ENCODE measurements around the gene ARPP19.
"Not testable (repeated sequence)": the region's sequence is repeated elsewhere in the genome, so short reads cannot be mapped to it uniquely, and the experiment has no call there.

The ARPP19 gene

GRCh38 chr15:52546031-52546751 lies 22.6 kb downstream of the ARPP19 start:
- DNase-seq, result no peak

DNA sequence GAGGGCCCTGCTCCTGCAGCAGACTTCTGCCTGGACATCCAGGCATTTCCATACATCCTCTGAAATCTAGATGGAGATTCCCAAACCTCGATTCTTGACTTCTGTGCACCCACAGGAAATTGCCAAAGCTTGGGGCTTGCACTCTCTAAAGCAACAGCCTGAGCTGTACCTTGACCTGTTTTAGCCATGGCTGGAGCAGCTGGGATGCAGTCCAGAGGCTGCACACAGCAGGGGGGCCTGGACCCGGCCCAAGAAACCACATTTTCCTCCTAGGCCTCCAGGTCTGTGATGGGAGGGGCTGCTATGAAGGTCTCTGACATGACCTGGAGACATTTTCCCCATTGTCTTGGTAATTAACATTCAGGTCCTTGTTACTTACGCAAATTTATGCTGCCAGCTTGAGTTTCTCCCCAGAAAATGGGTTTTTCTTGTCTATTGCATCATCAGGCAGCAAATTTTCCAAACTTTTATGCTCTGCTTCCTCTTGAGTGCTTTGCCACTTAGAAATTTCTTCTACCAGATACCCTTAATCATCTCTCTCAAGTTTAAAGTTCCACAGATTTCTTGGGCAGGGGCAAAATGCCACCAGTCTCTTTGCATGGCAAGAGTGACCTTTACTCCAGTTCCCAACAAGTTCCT lies 28.3 kb downstream of the ARPP19 start:
- no peak for DNase-seq

DNA sequence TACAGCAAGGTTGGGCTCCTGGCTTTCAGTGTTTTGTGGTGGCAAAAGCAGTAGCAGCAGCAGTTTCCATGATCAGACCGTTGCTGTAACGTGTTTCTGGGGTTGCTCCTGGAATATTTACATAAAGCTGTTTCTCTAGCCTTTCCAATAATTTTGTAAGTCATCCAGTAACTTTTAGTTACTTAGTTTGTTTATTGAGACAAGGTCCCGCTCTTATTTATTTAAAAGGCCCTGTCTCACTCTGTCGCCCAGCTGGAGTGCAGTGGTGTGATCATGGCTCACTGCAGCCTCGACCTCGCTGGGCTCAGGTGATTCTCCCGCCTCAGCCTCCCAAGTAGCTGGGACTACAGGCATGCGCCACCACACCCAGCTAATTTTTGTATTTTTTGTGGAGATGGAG lies 31.4 kb downstream of the ARPP19 start:
- DNase-seq, result no peak

- DNase-seq, result no peak
Measured at GRCh38 chr15:52532427-52532826, 36.4 kb downstream of the ARPP19 start.

- no peak for DNase-seq
Measured at GRCh38 chr15:52529940-52530339, 38.9 kb downstream of the ARPP19 start.

GRCh38 chr15:52529341-52529924 lies 39.4 kb downstream of the ARPP19 start:
- peak; percentile 33 for DNase-seq

DNA sequence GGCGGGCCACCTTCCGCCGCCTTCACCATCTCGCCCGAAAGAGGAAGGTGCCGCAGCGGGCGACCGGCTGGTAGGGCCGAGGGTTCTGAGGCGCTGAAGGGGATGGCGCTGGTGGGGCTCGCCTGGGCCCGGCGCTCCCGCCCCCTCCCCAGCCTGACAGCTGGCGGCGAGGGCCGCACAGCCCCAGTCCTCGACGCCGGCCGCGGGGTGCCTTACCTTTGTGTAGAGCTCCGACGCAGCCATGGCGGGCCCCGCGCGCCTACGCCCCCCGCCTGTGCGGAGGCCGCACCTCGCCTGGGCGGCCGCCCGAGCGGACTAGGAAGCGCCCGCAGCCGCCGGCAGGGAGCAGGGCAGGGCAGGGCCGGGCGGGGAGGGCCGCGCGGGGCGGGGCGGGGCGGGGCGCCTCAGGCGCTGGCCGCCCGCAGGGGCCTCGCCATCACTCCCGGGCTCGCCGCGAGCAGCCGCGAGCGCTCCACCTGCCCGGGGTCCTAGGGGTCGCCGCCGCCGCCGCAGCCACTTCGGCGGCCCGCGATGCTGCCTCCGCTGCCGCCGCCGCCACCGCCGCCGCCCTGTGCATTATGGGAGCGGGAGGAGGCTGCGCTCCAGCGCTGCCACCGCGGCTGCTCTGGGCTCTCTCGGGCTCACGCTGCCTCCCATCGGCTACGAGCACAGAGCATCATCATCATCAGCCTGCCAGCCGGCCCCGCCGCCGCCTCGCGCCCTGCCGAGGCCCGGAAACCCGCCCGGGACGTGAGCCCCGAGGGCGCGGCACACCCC lies 40.1 kb downstream of the ARPP19 start, which contains the start of gene MYO5A:
MYO5A (minus strand) TSS at position 317 of the 777 bp plus-strand sequence; CDS start at position 243, 74 bp downstream.
- peak; percentile 83 for DNase-seq

GRCh38 chr15:52527911-52528563 lies 40.8 kb downstream of the ARPP19 start:
- peak; percentile 56 for DNase-seq

GRCh38 chr15:52527196-52527910 lies 41.5 kb downstream of the ARPP19 start:
- no peak for DNase-seq

DNA sequence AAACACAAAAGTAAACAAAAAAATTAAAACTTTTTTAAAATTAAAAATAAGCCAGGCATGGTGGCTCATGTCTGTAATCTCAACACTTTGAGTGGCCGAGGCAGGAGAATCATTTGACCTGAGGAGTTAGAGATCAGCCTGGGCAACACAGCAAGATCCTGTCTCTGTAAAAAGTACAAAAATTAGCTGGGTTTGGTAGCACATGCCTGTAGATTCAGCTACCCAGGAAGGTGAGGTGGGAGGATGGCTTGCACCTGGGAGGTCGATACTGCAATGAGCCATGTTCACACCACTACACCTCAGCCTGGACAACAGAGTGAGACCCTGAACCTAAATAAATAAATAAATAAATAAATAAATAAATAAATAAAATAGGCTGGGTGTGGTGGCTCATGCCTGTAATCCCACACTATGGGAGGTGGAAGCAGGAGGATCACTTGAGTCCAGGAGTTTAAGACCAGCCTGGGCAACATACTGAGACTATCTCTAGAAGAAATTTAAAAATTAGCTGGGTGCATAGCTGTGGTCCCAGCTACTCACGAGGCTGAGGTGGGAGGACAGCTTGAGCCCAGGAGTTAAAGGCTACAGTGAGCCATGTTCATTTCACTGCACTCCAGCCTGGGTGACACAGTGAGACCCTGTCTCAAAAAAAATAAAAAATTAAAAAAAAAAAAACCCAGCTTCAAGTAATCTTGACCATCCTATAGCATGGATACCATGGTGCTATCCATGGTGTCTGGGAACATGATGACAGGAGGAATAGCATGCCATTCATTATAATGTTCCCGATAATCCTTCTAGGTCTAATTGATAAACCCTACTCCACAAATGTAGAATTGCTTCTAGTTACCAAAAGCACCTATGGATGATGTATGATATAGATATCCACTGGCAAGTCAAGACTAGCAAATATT lies 44.4 kb downstream of the ARPP19 start:
- DNase-seq, result no peak

DNA sequence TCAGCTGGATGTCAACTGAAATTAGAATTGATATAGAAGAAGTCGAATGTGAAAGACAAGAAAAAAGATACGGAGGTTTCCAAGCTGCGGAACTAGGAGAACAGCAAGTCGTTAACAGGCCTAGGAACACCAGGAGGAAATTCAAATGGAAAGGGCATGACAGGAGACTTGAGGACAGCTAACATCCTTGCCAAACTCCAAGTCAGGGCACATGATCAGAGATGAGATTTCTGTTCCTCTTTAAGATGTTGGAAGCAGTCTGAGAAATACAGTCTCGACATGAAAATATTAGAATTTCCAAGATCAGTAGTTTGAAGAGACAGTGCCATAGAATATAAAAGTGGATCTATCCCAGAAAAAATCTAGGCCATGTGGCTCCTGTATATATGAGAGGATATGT lies 45.2 kb downstream of the ARPP19 start:
- DNase-seq, result no peak

DNA sequence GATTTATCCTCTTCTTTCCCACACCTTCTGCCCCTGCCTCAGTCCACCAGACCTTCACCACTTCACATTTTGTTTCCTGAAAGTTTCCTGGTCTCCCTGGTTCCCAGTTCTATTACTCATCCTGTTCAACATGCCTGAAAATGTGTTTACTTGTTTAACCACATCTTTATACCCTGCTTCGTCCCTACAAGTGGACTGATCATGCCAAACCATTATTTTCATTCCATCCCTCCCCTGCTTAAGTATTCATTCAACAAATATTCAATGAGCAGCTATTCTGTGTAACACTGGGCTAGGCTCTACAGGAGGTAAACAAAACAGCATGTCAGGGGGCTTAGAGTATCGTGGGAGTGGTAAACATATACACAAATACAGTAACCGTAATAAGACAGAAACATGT lies 45.6 kb downstream of the ARPP19 start:
- DNase-seq, result no peak

DNA sequence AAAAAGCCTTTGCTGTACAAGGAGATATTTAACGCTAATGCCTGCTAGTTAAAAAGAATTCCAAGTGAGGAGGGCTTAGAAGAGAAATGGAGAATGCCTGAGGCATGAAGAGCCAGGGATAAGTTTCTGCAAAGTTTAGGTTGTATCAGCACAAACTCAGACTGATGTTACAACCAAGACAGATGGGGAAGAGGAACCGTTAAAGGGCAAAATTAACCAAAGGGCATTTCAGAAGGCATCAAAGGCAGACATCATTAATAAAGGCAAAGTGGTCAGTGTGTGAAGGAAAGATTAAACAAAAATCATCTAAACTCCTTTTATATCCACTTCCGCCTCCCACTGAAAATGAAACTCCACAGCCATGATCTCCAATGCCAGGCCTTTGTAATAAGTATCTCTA lies 47.1 kb downstream of the ARPP19 start:
- DNase-seq, result no peak

GRCh38 chr15:52520421-52520820 lies 48.4 kb downstream of the ARPP19 start:
- no peak for DNase-seq

GRCh38 chr15:52518487-52519371 lies 50.1 kb downstream of the ARPP19 start:
- no peak for DNase-seq

DNA sequence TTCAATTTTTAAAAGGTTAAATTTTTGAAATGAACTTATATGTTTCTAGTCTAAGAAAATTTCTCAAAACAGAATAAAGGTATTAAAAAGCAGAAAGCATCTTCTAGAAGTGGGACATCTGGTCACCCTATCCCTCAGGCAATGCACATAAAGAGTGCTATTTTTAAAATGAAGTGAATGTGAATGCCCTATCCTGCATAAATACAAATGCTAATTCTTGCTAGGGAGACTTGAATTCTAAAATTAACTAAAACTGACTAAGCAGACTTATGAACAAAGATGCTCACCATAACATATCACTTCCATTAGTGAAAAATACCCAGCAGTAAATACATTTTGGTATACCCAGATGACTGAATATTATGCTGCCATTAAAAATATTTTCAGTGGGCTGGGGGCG lies 51.8 kb downstream of the ARPP19 start:
- no peak for DNase-seq

- no peak for DNase-seq
Measured at GRCh38 chr15:52515343-52515742, 53.5 kb downstream of the ARPP19 start.

GRCh38 chr15:52514482-52514881 lies 54.3 kb downstream of the ARPP19 start:
- no peak for DNase-seq

DNA sequence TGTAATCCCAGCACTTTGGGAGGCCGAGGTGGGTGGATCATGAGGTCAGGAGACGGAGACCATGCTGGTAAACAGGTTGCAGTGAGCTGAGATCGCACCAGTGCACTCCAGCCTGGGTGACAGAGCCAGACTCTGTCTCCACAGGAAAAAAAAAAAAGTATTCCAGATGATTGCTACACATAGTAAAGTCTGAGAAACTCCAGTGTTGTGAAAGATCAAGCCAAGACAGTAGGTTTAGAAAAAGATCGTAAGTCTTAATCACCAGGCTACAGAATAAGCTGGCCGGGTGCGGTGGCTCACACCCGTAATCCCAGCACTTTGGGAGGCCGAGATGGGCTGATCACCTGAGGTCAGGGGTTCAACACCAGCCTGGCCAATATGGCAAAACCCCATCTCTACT lies 56.0 kb downstream of the ARPP19 start:
- not testable (repeated sequence) for DNase-seq

- no peak for DNase-seq
Measured at GRCh38 chr15:52511084-52511483, 57.7 kb downstream of the ARPP19 start.
